Stimulated activated naive B cell treated with anti-CD40 and anti-IgM and Interleukin-4, amounts not matched to agents 10 μg/mL and 1 μg/mL and 100 μg/mL, for 72 hours (primary cell): Measurements from ENCODE around the gene MSI2.

Experiments
- ATAC-seq, 2 donors: fragments of 150-1000 bp; cut with Tn5 transposase; replicated peaks; 2 replicates each; pipeline ENCODE4 v1.10.0; 2021; ENCODE audit warnings: moderate library complexity in 1 of 2
- DNase-seq: peaks from one replicate; pipeline ENCODE4 v3.0.0; 2021
- H3K27ac Mint-ChIP-seq: one replicate; pipeline ENCODE4 v1.8.0; 2022; ENCODE audit warnings: mild to moderate bottlenecking, mixed read lengths
- H3K27me3 Mint-ChIP-seq, 2 donors: one replicate each; pipeline ENCODE4 v1.8.0; 2022; ENCODE audit warnings: mixed read lengths in 2 of 2
- H3K36me3 Mint-ChIP-seq, 2 donors: one replicate each; pipeline ENCODE4 v1.8.0; 2022; ENCODE audit warnings: mixed read lengths in 2 of 2, mild to moderate bottlenecking in 1 of 2
- H3K4me1 Mint-ChIP-seq, 2 donors: one replicate each; pipeline ENCODE4 v1.8.0; 2022; ENCODE audit warnings: mixed read lengths in 2 of 2, mild to moderate bottlenecking in 1 of 2
- H3K4me3 Mint-ChIP-seq, 2 donors: one replicate each; pipeline ENCODE4 v1.8.0; 2022; ENCODE audit warnings: mild to moderate bottlenecking in 2 of 2, mixed read lengths in 2 of 2, moderate library complexity in 1 of 2
- H3K9me3 Mint-ChIP-seq, 2 donors: one replicate each; pipeline ENCODE4 v1.8.0; 2022; ENCODE audit warnings: mixed read lengths in 2 of 2, mild to moderate bottlenecking in 1 of 2

Gene MSI2

GRCh38 chr17:57422574-57423164 lies 166.3 kb downstream of the MSI2 start:
- DNase-seq (peak; percentile 79), ATAC-seq (peak; percentile 99 to 100)
- no peaks in the 10 kb centered on the region for H3K27me3 Mint-ChIP-seq
- peak overlapping the region in 1 of 2 donors; percentile 11 for H3K4me3 Mint-ChIP-seq
- H3K36me3 Mint-ChIP-seq = peaks cover 27 to 45% of the 10 kb centered on the region in 2 donors
- H3K9me3 Mint-ChIP-seq = no peaks in the 10 kb centered on the region
- peaks cover 49 to 79% of the 10 kb centered on the region in 2 donors for H3K4me1 Mint-ChIP-seq
- H3K27ac Mint-ChIP-seq = peak overlapping the region; percentile 96

GRCh38 chr17:57423541-57423940 lies 167.2 kb downstream of the MSI2 start:
- H3K4me1 Mint-ChIP-seq = peaks cover 43 to 70% of the 10 kb centered on the region in 2 donors
- no peak for DNase-seq
- H3K27ac Mint-ChIP-seq = peak overlapping the region; percentile 96
- no peaks in the 10 kb centered on the region for H3K27me3 Mint-ChIP-seq
- H3K4me3 Mint-ChIP-seq = peak overlapping the region in 1 of 2 donors; percentile 13
- ATAC-seq = no peak
- no peaks in the 10 kb centered on the region for H3K9me3 Mint-ChIP-seq
- H3K36me3 Mint-ChIP-seq = peaks cover 28 to 45% of the 10 kb centered on the region in 2 donors

GRCh38 chr17:57424273-57424672 lies 167.9 kb downstream of the MSI2 start:
- H3K27me3 Mint-ChIP-seq = no peaks in the 10 kb centered on the region
- peak overlapping the region; percentile 76 for H3K27ac Mint-ChIP-seq
- no peak for ATAC-seq
- DNase-seq = no peak
- H3K4me3 Mint-ChIP-seq = no peak overlapping the region
- no peaks in the 10 kb centered on the region for H3K9me3 Mint-ChIP-seq
- H3K4me1 Mint-ChIP-seq = peaks cover 44 to 68% of the 10 kb centered on the region in 2 donors
- peaks cover 28 to 48% of the 10 kb centered on the region in 2 donors for H3K36me3 Mint-ChIP-seq

DNA sequence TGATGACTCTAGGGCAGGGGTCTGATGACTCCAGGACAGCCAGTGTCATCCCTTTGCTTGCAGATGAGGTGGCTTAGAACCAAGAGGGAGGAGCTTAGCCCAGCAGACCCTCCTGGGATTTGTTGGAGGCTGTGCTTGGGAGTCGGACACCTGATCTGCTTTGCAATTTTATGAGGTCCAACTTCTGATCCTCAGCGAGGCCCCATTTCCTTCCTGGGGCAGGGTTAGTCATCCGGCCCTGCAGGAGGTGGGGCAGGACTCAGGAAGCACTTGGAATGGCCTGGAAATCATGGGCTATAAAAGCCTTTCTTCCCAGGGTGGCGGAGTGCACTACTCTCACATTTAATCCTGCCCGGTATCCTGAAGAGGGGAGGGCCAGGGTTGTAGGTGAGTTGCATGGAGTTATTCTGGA lies 168.5 kb downstream of the MSI2 start:
- peaks cover 26 to 49% of the 10 kb centered on the region in 2 donors for H3K36me3 Mint-ChIP-seq
- no peak overlapping the region for H3K4me3 Mint-ChIP-seq
- peak overlapping the region; percentile 76 for H3K27ac Mint-ChIP-seq
- DNase-seq (no peak), ATAC-seq (no peak)
- peaks cover 42 to 65% of the 10 kb centered on the region in 2 donors for H3K4me1 Mint-ChIP-seq
- no peaks in the 10 kb centered on the region for H3K27me3 Mint-ChIP-seq
- no peaks in the 10 kb centered on the region for H3K9me3 Mint-ChIP-seq

DNA sequence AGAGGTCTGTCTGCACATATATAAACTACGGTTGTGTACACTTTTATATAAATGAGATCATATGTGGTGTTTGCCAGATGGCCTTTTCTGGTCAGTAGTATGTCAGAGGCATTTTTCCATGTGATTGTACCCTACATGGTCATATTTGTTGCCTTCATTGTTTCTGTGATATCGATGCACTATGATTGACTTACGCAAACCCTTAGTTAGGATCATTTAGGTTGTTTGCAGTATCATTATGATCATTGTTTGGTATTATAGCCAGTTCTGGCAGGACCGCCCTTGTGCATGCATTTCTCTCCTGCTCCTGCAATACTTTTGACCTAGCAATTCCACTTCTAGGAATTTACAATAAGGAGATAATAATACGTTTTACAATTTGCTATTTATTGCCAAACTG lies 169.1 kb downstream of the MSI2 start:
- H3K27ac Mint-ChIP-seq = no peak overlapping the region
- H3K36me3 Mint-ChIP-seq = peaks cover 25 to 49% of the 10 kb centered on the region in 2 donors
- DNase-seq (no peak), ATAC-seq (no peak)
- H3K9me3 Mint-ChIP-seq = no peaks in the 10 kb centered on the region
- peaks cover 39 to 63% of the 10 kb centered on the region in 2 donors for H3K4me1 Mint-ChIP-seq
- no peak overlapping the region for H3K4me3 Mint-ChIP-seq
- no peaks in the 10 kb centered on the region for H3K27me3 Mint-ChIP-seq

DNA sequence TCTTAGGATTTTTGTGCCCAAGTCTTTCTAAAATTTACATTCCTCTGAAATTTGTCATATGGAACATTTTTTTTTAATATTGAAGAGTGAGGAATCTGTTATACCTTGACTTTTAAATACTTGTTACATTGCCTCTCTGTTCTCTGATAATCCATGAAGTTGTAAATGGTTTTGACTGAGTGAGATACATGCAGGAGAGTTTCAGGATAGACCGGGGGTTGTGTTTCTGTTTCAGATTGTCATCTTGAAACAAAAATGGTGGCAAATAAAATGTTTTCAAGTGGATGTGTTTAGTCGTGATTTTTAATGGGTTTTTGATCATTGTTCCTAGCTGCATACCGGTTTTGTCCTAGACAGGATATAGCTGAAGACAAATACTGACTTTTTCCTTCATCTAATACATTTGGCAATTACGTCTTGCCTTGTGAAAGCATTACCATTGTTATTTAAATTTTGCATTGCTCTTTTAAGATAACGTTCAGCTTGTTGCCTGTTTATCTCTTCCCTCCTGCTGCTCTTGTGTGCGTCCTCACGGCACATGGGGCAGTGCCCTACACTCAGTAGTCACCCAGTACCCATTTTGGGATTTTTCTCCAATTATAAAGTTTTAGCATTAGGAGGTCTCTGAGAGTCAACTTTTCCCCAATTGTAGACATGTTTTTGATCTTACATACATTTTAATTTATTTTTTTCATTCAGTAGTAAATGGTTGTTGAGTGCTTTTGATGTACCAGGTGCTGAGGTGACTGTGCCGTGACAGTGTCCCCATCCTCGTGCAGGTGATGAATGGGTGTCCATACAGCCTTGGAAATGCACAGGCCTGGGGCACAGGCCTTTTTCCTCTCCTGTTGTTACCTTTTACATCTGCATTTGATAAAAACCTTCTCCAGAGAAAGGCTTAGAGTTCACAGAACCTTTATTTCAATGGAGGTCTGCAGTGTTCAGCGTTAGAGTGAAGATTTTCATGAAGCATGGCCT lies 169.9 kb downstream of the MSI2 start:
- ATAC-seq (no peak), DNase-seq (no peak)
- Mint-ChIP-seq H3K9me3 (no peaks in the 10 kb centered on the region), H3K4me3 (no peak overlapping the region), H3K4me1 (peaks cover 36 to 63% of the 10 kb centered on the region in 2 donors), H3K27me3 (no peaks in the 10 kb centered on the region), H3K36me3 (peaks cover 19 to 49% of the 10 kb centered on the region in 2 donors), H3K27ac (peak overlapping the region; percentile 10)

GRCh38 chr17:57429966-57430365 lies 173.6 kb downstream of the MSI2 start:
- no peak overlapping the region for H3K4me3 Mint-ChIP-seq
- no peak overlapping the region for H3K27ac Mint-ChIP-seq
- peaks cover 9 to 44% of the 10 kb centered on the region in 2 donors for H3K36me3 Mint-ChIP-seq
- no peaks in the 10 kb centered on the region for H3K27me3 Mint-ChIP-seq
- no peaks in the 10 kb centered on the region for H3K9me3 Mint-ChIP-seq
- DNase-seq (no peak), ATAC-seq (no peak)
- H3K4me1 Mint-ChIP-seq = peaks cover 31 to 58% of the 10 kb centered on the region in 2 donors

DNA sequence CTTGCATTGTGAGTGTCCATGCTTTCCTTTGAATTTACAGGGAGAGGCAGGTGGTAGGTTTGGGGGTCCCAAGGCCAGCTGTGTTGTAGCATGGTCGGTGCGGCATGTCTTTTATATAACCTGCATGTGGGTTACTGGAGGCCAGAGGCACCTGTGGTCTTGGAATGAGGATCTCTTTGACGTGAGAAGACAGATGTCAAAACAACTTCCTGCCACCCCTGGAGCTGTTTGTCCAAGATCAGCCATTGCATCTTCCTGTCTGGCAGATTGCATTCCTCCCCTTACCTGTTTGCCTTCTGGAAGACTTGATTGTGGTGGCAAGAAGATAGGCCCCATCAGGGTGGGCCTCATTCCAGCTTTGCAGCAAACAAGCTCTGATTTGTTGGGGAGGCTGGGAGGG lies 175.1 kb downstream of the MSI2 start:
- no peak for DNase-seq
- ATAC-seq = no peak
- Mint-ChIP-seq H3K36me3 (peaks cover 17 to 53% of the 10 kb centered on the region in 2 donors), H3K27me3 (no peaks in the 10 kb centered on the region), H3K4me3 (no peak overlapping the region), H3K27ac (peak overlapping the region; percentile 37), H3K9me3 (no peaks in the 10 kb centered on the region), H3K4me1 (peaks cover 36 to 61% of the 10 kb centered on the region in 2 donors)

GRCh38 chr17:57432507-57433277 lies 176.4 kb downstream of the MSI2 start:
- H3K4me3 Mint-ChIP-seq = no peak overlapping the region
- peak overlapping the region; percentile 1 for H3K27ac Mint-ChIP-seq
- DNase-seq = no peak
- peaks cover 44 to 68% of the 10 kb centered on the region in 2 donors for H3K4me1 Mint-ChIP-seq
- H3K36me3 Mint-ChIP-seq = peaks cover 21 to 63% of the 10 kb centered on the region in 2 donors
- H3K9me3 Mint-ChIP-seq = no peaks in the 10 kb centered on the region
- no peaks in the 10 kb centered on the region for H3K27me3 Mint-ChIP-seq
- no peak for ATAC-seq

GRCh38 chr17:57433452-57433851 lies 177.1 kb downstream of the MSI2 start:
- H3K4me3 Mint-ChIP-seq = no peak overlapping the region
- peaks cover 19 to 70% of the 10 kb centered on the region in 2 donors for H3K36me3 Mint-ChIP-seq
- H3K4me1 Mint-ChIP-seq = peaks cover 50 to 76% of the 10 kb centered on the region in 2 donors
- DNase-seq (no peak), ATAC-seq (no peak)
- H3K27ac Mint-ChIP-seq = no peak overlapping the region
- no peaks in the 10 kb centered on the region for H3K9me3 Mint-ChIP-seq
- H3K27me3 Mint-ChIP-seq = no peaks in the 10 kb centered on the region

DNA sequence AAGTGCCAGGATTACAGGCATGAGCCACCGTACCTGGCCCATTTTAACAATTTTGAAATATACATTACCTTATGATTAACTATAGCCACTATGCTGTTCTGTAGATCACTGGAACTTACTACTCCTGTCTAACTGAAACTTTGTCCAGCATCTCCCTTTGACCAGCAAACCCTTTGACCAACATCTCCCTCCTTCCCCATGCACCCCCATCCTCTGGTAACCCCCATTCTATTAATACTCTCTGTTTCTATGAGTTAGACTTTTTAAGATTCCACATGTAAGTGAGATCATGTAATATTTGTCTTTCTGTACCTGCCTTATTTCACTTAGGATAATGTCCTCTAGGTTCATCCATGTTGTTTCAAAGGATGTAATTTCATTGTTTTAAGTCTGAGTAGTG lies 178.0 kb downstream of the MSI2 start:
- H3K9me3 Mint-ChIP-seq = no peaks in the 10 kb centered on the region
- ATAC-seq (no peak), DNase-seq (no peak)
- no peak overlapping the region for H3K4me3 Mint-ChIP-seq
- H3K27me3 Mint-ChIP-seq = no peaks in the 10 kb centered on the region
- H3K4me1 Mint-ChIP-seq = peaks cover 55 to 85% of the 10 kb centered on the region in 2 donors
- H3K36me3 Mint-ChIP-seq = peaks cover 19 to 71% of the 10 kb centered on the region in 2 donors
- H3K27ac Mint-ChIP-seq = peak overlapping the region; percentile 48

DNA sequence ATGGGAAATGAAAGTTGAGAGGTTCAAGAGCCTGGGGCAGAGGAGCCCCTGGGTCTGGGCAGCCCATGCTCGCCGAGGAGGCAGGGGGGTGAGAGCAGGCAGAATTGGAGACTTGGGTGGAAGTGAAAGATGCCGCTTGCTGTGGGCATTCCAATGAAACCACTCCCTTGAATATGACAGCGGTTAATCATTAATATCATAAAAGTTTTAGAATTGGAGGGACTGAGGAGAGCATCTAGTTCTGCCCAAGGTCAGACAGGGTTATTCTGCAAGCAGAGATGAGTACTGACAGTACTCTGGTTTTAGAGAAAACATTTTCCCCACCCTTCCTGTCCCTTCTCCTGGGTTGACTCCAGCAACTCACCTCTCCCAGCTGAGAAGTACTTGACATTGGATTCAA lies 180.2 kb downstream of the MSI2 start:
- no peaks in the 10 kb centered on the region for H3K27me3 Mint-ChIP-seq
- ATAC-seq (no peak), DNase-seq (no peak)
- peaks cover 15 to 51% of the 10 kb centered on the region in 2 donors for H3K36me3 Mint-ChIP-seq
- peaks cover 67 to 93% of the 10 kb centered on the region in 2 donors for H3K4me1 Mint-ChIP-seq
- H3K4me3 Mint-ChIP-seq = peak overlapping the region; percentile 1 to 21
- peak overlapping the region; percentile 1 for H3K27ac Mint-ChIP-seq
- no peaks in the 10 kb centered on the region for H3K9me3 Mint-ChIP-seq

DNA sequence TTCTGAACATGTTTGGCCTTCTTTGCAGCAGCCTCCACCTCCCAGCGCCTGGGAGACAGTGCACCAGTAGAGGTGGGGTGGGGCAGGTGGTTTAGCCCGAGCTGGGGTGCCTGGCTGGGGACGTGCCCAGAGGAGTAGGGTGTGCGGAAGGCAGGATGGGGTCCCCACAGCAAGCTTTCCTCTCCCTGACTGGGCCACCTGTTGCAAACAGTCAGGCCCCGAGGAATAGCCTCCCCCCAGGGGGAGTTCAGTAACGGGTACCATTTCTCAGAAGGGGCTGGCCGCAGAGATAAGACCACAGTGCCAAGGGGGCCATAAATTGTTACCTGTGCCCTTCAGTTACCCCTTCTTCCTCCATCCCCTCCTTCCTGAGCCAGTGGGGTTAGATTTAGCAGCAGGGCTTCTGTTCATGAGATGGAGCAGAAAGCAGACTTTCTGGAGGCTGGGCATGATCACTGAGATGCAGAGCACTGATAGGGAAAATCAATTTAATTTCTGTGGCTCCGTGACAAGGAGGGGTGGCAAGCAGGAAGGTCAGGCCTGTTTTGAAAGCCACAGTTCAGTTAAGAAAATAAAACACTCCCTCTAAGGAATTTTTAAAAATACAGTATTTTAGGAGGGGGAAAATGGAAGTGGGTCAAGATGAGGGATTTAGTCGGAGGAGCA lies 181.9 kb downstream of the MSI2 start:
- H3K36me3 Mint-ChIP-seq = peaks cover 13 to 39% of the 10 kb centered on the region in 2 donors

More for the DNA sequence above, 181.9 kb downstream of the MSI2 start:
- Mint-ChIP-seq H3K27ac (peak overlapping the region; percentile 91), H3K27me3 (no peaks in the 10 kb centered on the region), H3K4me1 (peaks cover 71 to 96% of the 10 kb centered on the region in 2 donors), H3K9me3 (no peaks in the 10 kb centered on the region), H3K4me3 (peak overlapping the region; percentile 73 to 75)
- DNase-seq (no peak), ATAC-seq (no peak)
